GM12878 (cell line): ENCODE results near the gene UBA7. TPM values are rescaled to one million over a fixed set of nuclear protein-coding genes. Genes with fewer than 3 reads are reported as not detected.
"Not testable (repeated sequence)": the region's sequence is repeated elsewhere in the genome, so short reads cannot be mapped to it uniquely, and the experiment has no call there.

ENCODE experiments used
- ATAC-seq: fragments of 200-7000 bp; cut with Tn5 transposase; 3 replicates; pipeline ENCODE4 v1.9.1; 2020; ENCODE audit warnings: mild to moderate bottlenecking, moderate library complexity
- BruUV-seq: library from RNA; stranded (reverse); fragments of 400-500 nt; replicated peaks from 2 replicates; lab custom pipeline; 2021; lab: Mats Ljungman, UMichigan
- CTCF ChIA-PET: fragments of 300-600 bp; sonication (Branson Sonifier 250); formaldehyde crosslinking; extraction: SDS; loops from one replicate; lab custom pipeline; 2021; ENCODE audit warnings: inconsistent platforms; lab: Yijun Ruan, JAX
- POLR2A ChIA-PET: fragments of 350-600 bp; formaldehyde crosslinking; extraction: SDS; loops from one replicate; lab custom pipeline; 2021; ENCODE audit warnings: inconsistent platforms; lab: Charles Lee
- RAD21 ChIA-PET: fragments of 300-600 bp; sonication (Branson Sonifier 250); formaldehyde crosslinking; loops from one replicate; lab custom pipeline; 2023; ENCODE audit warnings: antibody characterized with exemption; ENCODE audit not compliant: unreplicated experiment; lab: Charles Lee
- SMC1A ChIA-PET: fragments of 300-600 bp; sonication (Branson Sonifier 250); formaldehyde crosslinking; loops from one replicate; lab custom pipeline; 2023; ENCODE audit not compliant: unreplicated experiment, uncharacterized antibody; lab: Charles Lee
- DNase-seq: peaks from one replicate; pipeline ENCODE4 v3.0.0-alpha.2; 2011; ENCODE audit warnings: low read depth, low spot score
- FAIRE-seq: peaks from 3 replicates; lab custom pipeline; 2011; peaks lifted over from hg19 to GRCh38; lab: Jason Lieb, UNC
- H2AFZ ChIP-seq: 2 replicates; pipeline ENCODE4 v1.6.0; 2011; ENCODE audit warnings: low read depth, low read length, control low read depth; ENCODE audit not compliant: control insufficient read depth
- H3K27ac ChIP-seq: 2 replicates; pipeline ENCODE4 v1.5.1; 2011; ENCODE audit warnings: control low read depth; ENCODE audit not compliant: control insufficient read depth, insufficient read depth
- H3K27me3 ChIP-seq, 2 experiments: replicated peaks in 1 of 2; 2 replicates each; pipeline versions ENCODE4 v1.6.0 to v1.6.1; 2011; ENCODE audit warnings: low read length in 1 of 2; ENCODE audit not compliant: control insufficient read depth in 2 of 2, insufficient read depth in 2 of 2
- H3K36me3 ChIP-seq, 2 experiments: 2 replicates each; pipeline ENCODE4 v1.5.1; 2011; ENCODE audit warnings: low read length in 1 of 2; ENCODE audit not compliant: control insufficient read depth in 2 of 2, insufficient read depth in 2 of 2
- H3K4me1 ChIP-seq: 2 replicates; pipeline ENCODE4 v1.6.1; 2011; ENCODE audit warnings: mild to moderate bottlenecking, low read length, moderate library complexity, mixed read lengths; ENCODE audit not compliant: control insufficient read depth, insufficient read depth
- H3K4me2 ChIP-seq: 2 replicates; pipeline ENCODE4 v1.6.0; 2011; ENCODE audit warnings: control low read depth; ENCODE audit not compliant: control insufficient read depth, insufficient read depth
- H3K4me3 ChIP-seq: fragments of 200-600 bp; sonication (generic); 2 replicates; pipeline ENCODE4 v1.5.1; 2016
- H3K79me2 ChIP-seq: 2 replicates; pipeline ENCODE4 v1.6.0; 2011; ENCODE audit warnings: low read length; ENCODE audit not compliant: control insufficient read depth, insufficient read depth
- H3K9ac ChIP-seq: 2 replicates; pipeline ENCODE4 v1.8.0; 2011; ENCODE audit warnings: low read length, control low read depth, mixed read lengths; ENCODE audit not compliant: control insufficient read depth, insufficient read depth
- H3K9me3 ChIP-seq: replicated peaks from 3 replicates; pipeline ENCODE4 v1.5.1; 2011; ENCODE audit warnings: mild to moderate bottlenecking, low read length; ENCODE audit not compliant: control insufficient read depth, insufficient read depth
- H4K20me1 ChIP-seq: 2 replicates; pipeline ENCODE4 v1.6.0; 2011; ENCODE audit not compliant: control insufficient read depth, insufficient read depth
- ASH2L ChIP-seq: fragments of 300-600, 200-600 bp; sonication (generic); IDR thresholded peaks from 2 replicates; pipeline ENCODE4 v1.6.1; 2017; ENCODE audit warnings: low read depth, mild to moderate bottlenecking, borderline replicate concordance
- WGBS: methylation state at CpG from one replicate; pipeline ENCODE4 v1.1.6; 2016; ENCODE audit warnings: low lambda C conversion rate; ENCODE audit not compliant: insufficient replicate concordance, insufficient coverage; ENCODE audit errors: missing lambda C conversion rate; 5-methylcytosine and 5-hydroxymethylcytosine counted together
- in situ Hi-C: fragments of 300-500 bp; cut with MboI; formaldehyde crosslinking; loops from 9 replicates; pipeline ENCODE4 v1.14.3; 2018; ENCODE audit warnings: mixed read lengths
- intact Hi-C: fragments of 100-400 bp; cut with micrococcal nuclease; formaldehyde crosslinking; loops from one replicate; pipeline ENCODE4 v1.14.2; 2022; ENCODE audit not compliant: unreplicated experiment
- polyA plus RNA-seq, 11 experiments: library from polyadenylated mRNA; depleted of rRNA in 4 of 11; unstranded in 6 of 11; stranded (reverse) in 5 of 11; fragments of >200 nt; fragmentation: Nextera tagmentation in 4 of 11; fragmentation: Illumina TruSeq in 1 of 11; extraction: Ambion mirVana in 4 of 11; extraction: Trizol in 1 of 11; gene quantifications; 1 replicate in 1 of 11; 2 replicates in 10 of 11; pipeline versions ENCODE4 v1.2.1 to v1.2.3, GENCODE V29; 2011 to 2016; ENCODE audit warnings: inconsistent platforms in 2 of 11, missing spikeins in 2 of 11, low read depth in 1 of 11
- total RNA-seq, 4 experiments: library from RNA; depleted of rRNA in 3 of 4; stranded (reverse); fragments of >200 nt in 3 of 4; fragmentation: Illumina TruSeq in 1 of 4; extraction: Trizol in 1 of 4; gene quantifications; 2 replicates each; pipeline versions ENCODE4 v1.2.1 to v1.2.3, GENCODE V29; 2013 to 2021
- TF ChIP-seq, protein P1 (sequence below): fragments of 150-350 bp; IDR thresholded peaks from 2 replicates; pipeline ENCODE4 v1.6.1; 2016; ENCODE audit warnings: low read depth, low read length

Gene UBA7
- total and polyA plus RNA-seq, 10 of the 15 experiments (the other 5 are each of a cell fraction or from before 2014, with no cell fraction given): 11.8 to 116 (median 46.7) TPM

DNA sequence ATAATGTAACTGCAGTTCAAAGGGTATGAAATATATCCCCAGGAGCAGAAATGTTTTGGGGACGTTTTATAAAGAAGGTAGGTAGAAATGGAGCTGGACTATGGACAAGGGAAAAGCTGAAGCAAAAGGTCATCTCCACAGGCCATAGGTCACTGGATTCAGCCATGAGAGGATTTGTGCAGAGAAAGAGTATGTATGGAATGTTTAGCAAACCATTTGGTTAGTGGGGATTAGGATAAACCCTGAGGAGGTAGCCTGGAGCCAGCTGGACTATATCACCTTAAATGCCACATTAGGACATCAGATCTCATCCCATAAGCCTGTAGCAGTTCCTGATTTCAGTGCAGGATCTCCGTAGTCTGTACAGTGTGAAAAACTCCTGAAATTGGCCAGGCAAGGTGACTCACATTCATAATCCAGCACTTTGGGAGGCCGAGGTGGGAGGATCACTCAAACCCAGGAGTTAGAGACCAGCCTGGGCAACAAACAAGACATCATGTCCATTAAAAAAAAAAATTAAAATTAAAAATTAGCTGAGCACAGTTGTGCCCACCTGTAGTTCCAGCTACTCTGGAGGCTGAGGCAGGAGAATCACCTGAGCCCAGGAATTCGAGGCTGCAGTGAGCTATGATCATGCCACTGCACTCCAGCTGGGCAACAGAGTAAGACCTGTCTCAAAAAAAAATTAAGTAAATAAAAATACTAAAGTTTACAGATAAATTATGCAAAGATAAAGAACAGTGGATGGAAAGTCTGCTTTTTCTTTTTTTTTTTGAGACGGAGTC is 32.1 kb downstream of the UBA7 start:
- 94% methylated on average over 4 of the region's 5 CpGs for WGBS
- Histone ChIP-seq H3K9me3 (no peaks in the 10 kb centered on the region), H2AFZ (no peak overlapping the region), H4K20me1 (no peaks in the 10 kb centered on the region), H3K9ac (no peak overlapping the region), H3K4me1 (peaks cover 4% of the 10 kb centered on the region; the same call in 1 of the 2 replicates), H3K36me3 (peaks cover 0 to 3% of the 10 kb centered on the region in 2 experiments; a peak in 2 of 4 replicates), H3K27me3 (no peaks in the 10 kb centered on the region), H3K27ac (no peak overlapping the region), H3K4me2 (no peak overlapping the region), H3K79me2 (peaks cover 37% of the 10 kb centered on the region)
- no TSS peak for BruUV-seq
- ChIA-PET CTCF (interaction anchor here (1.4 kb wide), 1 partner anchor 26 kb away, joined by 3 read pairs; no protein-coding TSS in a partner anchor), RAD21 (interaction anchor here (1.4 kb wide), 1 partner anchor 58 kb away, joined by 4 read pairs; no protein-coding TSS in a partner anchor), POLR2A (interaction anchor here (0.6 kb wide), 1 partner anchor 177 kb away, joined by 3 read pairs; no protein-coding TSS in a partner anchor), SMC1A (no interaction called here)
- intact Hi-C loops (no loop called here), in situ Hi-C loops (no loop called here)
- FAIRE-seq (no peak), DNase-seq (no peak)
- TF ChIP-seq ASH2L: no peak
- TF ChIP-seq, protein P1, sequence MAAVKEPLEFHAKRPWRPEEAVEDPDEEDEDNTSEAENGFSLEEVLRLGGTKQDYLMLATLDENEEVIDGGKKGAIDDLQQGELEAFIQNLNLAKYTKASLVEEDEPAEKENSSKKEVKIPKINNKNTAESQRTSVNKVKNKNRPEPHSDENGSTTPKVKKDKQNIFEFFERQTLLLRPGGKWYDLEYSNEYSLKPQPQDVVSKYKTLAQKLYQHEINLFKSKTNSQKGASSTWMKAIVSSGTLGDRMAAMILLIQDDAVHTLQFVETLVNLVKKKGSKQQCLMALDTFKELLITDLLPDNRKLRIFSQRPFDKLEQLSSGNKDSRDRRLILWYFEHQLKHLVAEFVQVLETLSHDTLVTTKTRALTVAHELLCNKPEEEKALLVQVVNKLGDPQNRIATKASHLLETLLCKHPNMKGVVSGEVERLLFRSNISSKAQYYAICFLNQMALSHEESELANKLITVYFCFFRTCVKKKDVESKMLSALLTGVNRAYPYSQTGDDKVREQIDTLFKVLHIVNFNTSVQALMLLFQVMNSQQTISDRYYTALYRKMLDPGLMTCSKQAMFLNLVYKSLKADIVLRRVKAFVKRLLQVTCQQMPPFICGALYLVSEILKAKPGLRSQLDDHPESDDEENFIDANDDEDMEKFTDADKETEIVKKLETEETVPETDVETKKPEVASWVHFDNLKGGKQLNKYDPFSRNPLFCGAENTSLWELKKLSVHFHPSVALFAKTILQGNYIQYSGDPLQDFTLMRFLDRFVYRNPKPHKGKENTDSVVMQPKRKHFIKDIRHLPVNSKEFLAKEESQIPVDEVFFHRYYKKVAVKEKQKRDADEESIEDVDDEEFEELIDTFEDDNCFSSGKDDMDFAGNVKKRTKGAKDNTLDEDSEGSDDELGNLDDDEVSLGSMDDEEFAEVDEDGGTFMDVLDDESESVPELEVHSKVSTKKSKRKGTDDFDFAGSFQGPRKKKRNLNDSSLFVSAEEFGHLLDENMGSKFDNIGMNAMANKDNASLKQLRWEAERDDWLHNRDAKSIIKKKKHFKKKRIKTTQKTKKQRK: no peak
- TF ChIP-seq, all 136 proteins: peak for 0
- no peak for ATAC-seq
- no peak overlapping the region for H3K4me3 ChIP-seq

DNA sequence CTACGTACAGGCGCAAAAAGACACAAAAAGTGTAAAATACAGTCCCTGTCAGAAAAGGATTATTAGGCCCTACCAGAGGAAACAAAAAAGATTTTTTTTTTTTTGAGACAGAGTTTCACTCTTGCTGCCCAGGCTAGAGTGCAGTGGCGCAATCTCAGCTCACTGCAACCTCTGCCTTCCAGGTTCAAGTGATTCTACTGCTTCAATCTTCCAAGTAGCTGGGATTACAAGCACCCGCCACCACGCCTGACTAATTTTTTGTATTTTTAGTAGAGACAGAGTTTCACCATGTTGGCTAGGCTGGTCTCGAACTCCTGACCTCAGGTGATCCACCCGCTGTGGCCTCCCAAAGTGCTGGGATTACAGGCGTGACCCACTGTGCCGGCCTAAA is 32.8 kb downstream of the UBA7 start:
- H3K9ac ChIP-seq, SMC1A ChIA-PET, CTCF ChIA-PET, FAIRE-seq, H3K9me3 ChIP-seq, H3K4me2 ChIP-seq, ATAC-seq, H3K27me3 ChIP-seq, H3K4me3 ChIP-seq, BruUV-seq, H3K36me3 ChIP-seq, H3K4me1 ChIP-seq, intact Hi-C loops, POLR2A ChIA-PET, in situ Hi-C loops, H4K20me1 ChIP-seq, H2AFZ ChIP-seq, DNase-seq, H3K27ac ChIP-seq: not testable (repeated sequence)
- 96% methylated on average over 9 of the region's 9 CpGs for WGBS
- peaks cover 33% of the 10 kb centered on the region for H3K79me2 ChIP-seq
- RAD21 ChIA-PET: interaction anchor here (1.4 kb wide), 1 partner anchor 58 kb away, joined by 4 read pairs; no protein-coding TSS in a partner anchor
